Neural cell (in vitro differentiated cells): ENCODE results near the gene DHFR. TPM values are rescaled to one million over a fixed set of nuclear protein-coding genes. Genes with fewer than 3 reads are reported as not detected.

ENCODE experiments used
- H2AFZ ChIP-seq: fragments of 200-600, 300-800 bp; sonication (generic), shearing (Covaris generic); 2 replicates; pipeline ENCODE4 v1.6.0; 2014; ENCODE audit warnings: low read depth, mild to moderate bottlenecking, antibody characterized with exemption, low read length, moderate library complexity
- H3F3A ChIP-seq: fragments of 200-600 bp; shearing (Covaris generic); 2 replicates; pipeline ENCODE4 v1.6.1; 2016; ENCODE audit warnings: mild to moderate bottlenecking, moderate library complexity, mixed read lengths, antibody characterized with exemption, low read length; ENCODE audit not compliant: insufficient read depth, poor library complexity, severe bottlenecking
- H3K27ac ChIP-seq: fragments of 200-600, 300-800 bp; sonication (generic), shearing (Covaris generic); 2 replicates; pipeline ENCODE4 v1.5.1; 2014; ENCODE audit warnings: mild to moderate bottlenecking, low read length, moderate library complexity
- H3K27me3 ChIP-seq: fragments of 300-800, 200-600 bp; sonication (generic), shearing (Covaris generic); 2 replicates; pipeline ENCODE4 v1.6.0; 2014; ENCODE audit warnings: mild to moderate bottlenecking, low read depth, low read length, moderate library complexity; ENCODE audit not compliant: insufficient read depth
- H3K36me3 ChIP-seq: fragments of 300-800, 200-600 bp; sonication (generic), shearing (Covaris generic); 2 replicates; pipeline ENCODE4 v1.5.1; 2014; ENCODE audit warnings: mild to moderate bottlenecking, antibody characterized with exemption, low read length, moderate library complexity; ENCODE audit not compliant: insufficient read depth
- H3K4me2 ChIP-seq: fragments of 300-800, 200-600 bp; sonication (generic), shearing (Covaris generic); 2 replicates; pipeline ENCODE4 v1.6.0; 2014; ENCODE audit warnings: mild to moderate bottlenecking, low read length
- H3K4me3 ChIP-seq: fragments of 300-800, 200-600 bp; sonication (generic), shearing (Covaris generic); 2 replicates; pipeline ENCODE4 v1.5.1; 2014; ENCODE audit warnings: mild to moderate bottlenecking, low read length, moderate library complexity
- H3K79me2 ChIP-seq: fragments of 200-600 bp; shearing (Covaris generic); replicated peaks from 2 replicates; pipeline ENCODE4 v1.6.0; 2014; ENCODE audit warnings: mild to moderate bottlenecking, low read length, moderate library complexity; ENCODE audit not compliant: insufficient read depth
- H3K9ac ChIP-seq: fragments of 300-800, 200-600 bp; sonication (generic), shearing (Covaris generic); 2 replicates; pipeline ENCODE4 v1.6.1; 2016; ENCODE audit warnings: mild to moderate bottlenecking, low read length, mixed read lengths
- H3K9me2 ChIP-seq: fragments of 200-600 bp; shearing (Covaris generic); 2 replicates; pipeline ENCODE4 v1.6.1; 2016; ENCODE audit warnings: mild to moderate bottlenecking, low read length, mixed read lengths; ENCODE audit not compliant: insufficient read depth
- H3K9me3 ChIP-seq: fragments of 200-600, 300-800 bp; sonication (generic), shearing (Covaris generic); 2 replicates; pipeline ENCODE4 v1.6.1; 2016; ENCODE audit warnings: mild to moderate bottlenecking, mixed run types, low read length, moderate library complexity, mixed read lengths
- H4K20me1 ChIP-seq: fragments of 200-600 bp; shearing (Covaris generic); 2 replicates; pipeline ENCODE4 v1.6.1; 2016; ENCODE audit warnings: mild to moderate bottlenecking, mixed run types; ENCODE audit not compliant: insufficient read depth
- EP300 ChIP-seq: fragments of 450-650 bp; conservative IDR thresholded peaks from 2 replicates; pipeline ENCODE4 v1.6.1; 2014; ENCODE audit warnings: antibody characterized with exemption, mild to moderate bottlenecking, moderate library complexity; ENCODE audit not compliant: poor library complexity, severe bottlenecking
- EZH2 ChIP-seq: fragments of 200-600, 300-800 bp; shearing (Covaris generic), sonication (generic); IDR thresholded peaks from 2 replicates; pipeline ENCODE4 v1.6.1; 2014; ENCODE audit warnings: antibody characterized with exemption, low read length, borderline replicate concordance, mild to moderate bottlenecking; ENCODE audit not compliant: insufficient read depth, poor library complexity, severe bottlenecking
- MXI1 ChIP-seq: fragments of 450-650 bp; conservative IDR thresholded peaks from 2 replicates; pipeline ENCODE4 v1.6.1; 2014; ENCODE audit warnings: antibody characterized with exemption, mild to moderate bottlenecking; ENCODE audit not compliant: poor library complexity, severe bottlenecking
- POLR2AphosphoS5 ChIP-seq: IDR thresholded peaks from 2 replicates; pipeline ENCODE4 v1.6.1; 2012
- RAD21 ChIP-seq: fragments of 450-650 bp; conservative IDR thresholded peaks from 2 replicates; pipeline ENCODE4 v1.6.1; 2014; ENCODE audit warnings: antibody characterized with exemption, mild to moderate bottlenecking, moderate library complexity
- SMC3 ChIP-seq: fragments of 450-650 bp; conservative IDR thresholded peaks from 2 replicates; pipeline ENCODE4 v1.6.1; 2014; ENCODE audit warnings: antibody characterized with exemption, mild to moderate bottlenecking, moderate library complexity; ENCODE audit not compliant: poor library complexity
- TAF1 ChIP-seq: IDR thresholded peaks from 2 replicates; pipeline ENCODE4 v1.6.1; 2012; ENCODE audit warnings: low read depth
- polyA plus RNA-seq: library from polyadenylated mRNA; depleted of rRNA; stranded (reverse); fragments of >200 nt; gene quantifications from 2 replicates; pipeline ENCODE4 v1.2.3, GENCODE V29; 2014
- TF ChIP-seq, protein P1 (sequence below): IDR thresholded peaks from 2 replicates; pipeline ENCODE4 v1.6.1; 2012; ENCODE audit warnings: borderline replicate concordance
- TF ChIP-seq, protein P2 (sequence below): fragments of 450-650 bp; IDR thresholded peaks from 2 replicates; pipeline ENCODE4 v1.5.1; 2014; ENCODE audit warnings: antibody characterized with exemption, mild to moderate bottlenecking, moderate library complexity; ENCODE audit not compliant: poor library complexity, severe bottlenecking

Gene DHFR
- polyA plus RNA-seq, 1 donor from 2014 or later = 21.2 TPM

DNA sequence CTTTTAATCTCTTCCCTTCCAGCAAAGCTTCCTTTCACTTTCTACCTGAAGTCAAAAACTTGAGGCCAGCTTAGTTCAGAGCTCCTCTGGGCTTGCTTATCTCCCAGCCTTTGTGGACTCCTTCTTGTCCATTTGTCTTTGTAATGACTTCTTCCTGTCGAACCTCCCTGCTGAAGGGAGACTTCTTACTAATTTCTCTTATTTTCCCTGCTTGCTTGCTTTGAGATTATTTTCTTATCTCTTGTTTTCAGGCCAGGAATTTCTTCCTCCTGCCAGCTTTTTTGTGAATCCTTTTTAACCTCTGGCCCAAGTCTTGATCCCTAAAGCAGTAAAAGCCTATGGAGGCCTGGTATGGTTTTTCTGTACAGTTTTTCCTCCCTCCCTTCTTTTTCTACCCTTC is 46.8 kb upstream of the DHFR start:
- TF ChIP-seq RAD21 (no peak), POLR2AphosphoS5 (no peak), EP300 (no peak), EZH2 (no peak), SMC3 (no peak), MXI1 (no peak)
- TF ChIP-seq, protein P1, sequence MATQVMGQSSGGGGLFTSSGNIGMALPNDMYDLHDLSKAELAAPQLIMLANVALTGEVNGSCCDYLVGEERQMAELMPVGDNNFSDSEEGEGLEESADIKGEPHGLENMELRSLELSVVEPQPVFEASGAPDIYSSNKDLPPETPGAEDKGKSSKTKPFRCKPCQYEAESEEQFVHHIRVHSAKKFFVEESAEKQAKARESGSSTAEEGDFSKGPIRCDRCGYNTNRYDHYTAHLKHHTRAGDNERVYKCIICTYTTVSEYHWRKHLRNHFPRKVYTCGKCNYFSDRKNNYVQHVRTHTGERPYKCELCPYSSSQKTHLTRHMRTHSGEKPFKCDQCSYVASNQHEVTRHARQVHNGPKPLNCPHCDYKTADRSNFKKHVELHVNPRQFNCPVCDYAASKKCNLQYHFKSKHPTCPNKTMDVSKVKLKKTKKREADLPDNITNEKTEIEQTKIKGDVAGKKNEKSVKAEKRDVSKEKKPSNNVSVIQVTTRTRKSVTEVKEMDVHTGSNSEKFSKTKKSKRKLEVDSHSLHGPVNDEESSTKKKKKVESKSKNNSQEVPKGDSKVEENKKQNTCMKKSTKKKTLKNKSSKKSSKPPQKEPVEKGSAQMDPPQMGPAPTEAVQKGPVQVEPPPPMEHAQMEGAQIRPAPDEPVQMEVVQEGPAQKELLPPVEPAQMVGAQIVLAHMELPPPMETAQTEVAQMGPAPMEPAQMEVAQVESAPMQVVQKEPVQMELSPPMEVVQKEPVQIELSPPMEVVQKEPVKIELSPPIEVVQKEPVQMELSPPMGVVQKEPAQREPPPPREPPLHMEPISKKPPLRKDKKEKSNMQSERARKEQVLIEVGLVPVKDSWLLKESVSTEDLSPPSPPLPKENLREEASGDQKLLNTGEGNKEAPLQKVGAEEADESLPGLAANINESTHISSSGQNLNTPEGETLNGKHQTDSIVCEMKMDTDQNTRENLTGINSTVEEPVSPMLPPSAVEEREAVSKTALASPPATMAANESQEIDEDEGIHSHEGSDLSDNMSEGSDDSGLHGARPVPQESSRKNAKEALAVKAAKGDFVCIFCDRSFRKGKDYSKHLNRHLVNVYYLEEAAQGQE = no peak
- no peaks in the 10 kb centered on the region for H3K9me3 ChIP-seq
- H3K4me2 ChIP-seq = no peak overlapping the region
- no peak overlapping the region for H2AFZ ChIP-seq
- no peaks in the 10 kb centered on the region for H3K27me3 ChIP-seq
- no peak overlapping the region for H3K4me3 ChIP-seq
- H3K27ac ChIP-seq = no peak overlapping the region
- no peaks in the 10 kb centered on the region for H3K9me2 ChIP-seq
- H3K36me3 ChIP-seq = no peaks in the 10 kb centered on the region
- H3K79me2 ChIP-seq = no peaks in the 10 kb centered on the region
- H3F3A ChIP-seq = no peaks in the 10 kb centered on the region
- no peak overlapping the region for H3K9ac ChIP-seq
- no peaks in the 10 kb centered on the region for H4K20me1 ChIP-seq

DNA sequence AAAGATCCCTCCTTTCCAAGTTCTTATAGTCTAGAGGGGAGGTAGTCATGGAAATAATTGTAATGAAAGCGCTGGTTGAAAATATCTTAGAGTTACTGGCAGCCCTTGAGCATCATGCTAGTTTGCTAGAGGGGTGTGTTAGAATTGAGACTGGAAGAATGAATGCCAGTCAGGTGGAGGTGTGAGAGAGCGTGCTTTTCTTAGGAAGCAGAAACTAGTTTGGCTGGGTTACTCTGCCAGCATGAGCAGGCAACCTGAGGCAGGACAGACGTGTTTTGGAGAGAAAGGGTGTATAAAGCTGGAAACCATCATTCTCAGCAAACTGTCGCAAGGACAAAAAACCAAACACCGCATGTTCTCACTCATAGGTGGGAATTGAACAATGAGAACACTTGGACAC is 43.6 kb upstream of the DHFR start:
- Histone ChIP-seq H3K79me2 (no peaks in the 10 kb centered on the region), H3K36me3 (no peaks in the 10 kb centered on the region), H4K20me1 (no peaks in the 10 kb centered on the region), H3K9ac (no peak overlapping the region), H3K9me3 (no peaks in the 10 kb centered on the region), H3K4me2 (no peak overlapping the region), H2AFZ (no peak overlapping the region), H3K27me3 (no peaks in the 10 kb centered on the region), H3F3A (no peaks in the 10 kb centered on the region), H3K4me3 (no peak overlapping the region), H3K27ac (no peak overlapping the region), H3K9me2 (no peaks in the 10 kb centered on the region)
- TF ChIP-seq RAD21 = no peak
- TF ChIP-seq, protein P2, sequence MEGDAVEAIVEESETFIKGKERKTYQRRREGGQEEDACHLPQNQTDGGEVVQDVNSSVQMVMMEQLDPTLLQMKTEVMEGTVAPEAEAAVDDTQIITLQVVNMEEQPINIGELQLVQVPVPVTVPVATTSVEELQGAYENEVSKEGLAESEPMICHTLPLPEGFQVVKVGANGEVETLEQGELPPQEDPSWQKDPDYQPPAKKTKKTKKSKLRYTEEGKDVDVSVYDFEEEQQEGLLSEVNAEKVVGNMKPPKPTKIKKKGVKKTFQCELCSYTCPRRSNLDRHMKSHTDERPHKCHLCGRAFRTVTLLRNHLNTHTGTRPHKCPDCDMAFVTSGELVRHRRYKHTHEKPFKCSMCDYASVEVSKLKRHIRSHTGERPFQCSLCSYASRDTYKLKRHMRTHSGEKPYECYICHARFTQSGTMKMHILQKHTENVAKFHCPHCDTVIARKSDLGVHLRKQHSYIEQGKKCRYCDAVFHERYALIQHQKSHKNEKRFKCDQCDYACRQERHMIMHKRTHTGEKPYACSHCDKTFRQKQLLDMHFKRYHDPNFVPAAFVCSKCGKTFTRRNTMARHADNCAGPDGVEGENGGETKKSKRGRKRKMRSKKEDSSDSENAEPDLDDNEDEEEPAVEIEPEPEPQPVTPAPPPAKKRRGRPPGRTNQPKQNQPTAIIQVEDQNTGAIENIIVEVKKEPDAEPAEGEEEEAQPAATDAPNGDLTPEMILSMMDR = no peak
- no peak for TF ChIP-seq SMC3
- TF ChIP-seq, protein P1 = no peak
- TF ChIP-seq EZH2 = no peak
- no peak for TF ChIP-seq MXI1
- no peak for TF ChIP-seq POLR2AphosphoS5
- TF ChIP-seq TAF1 = no peak
- TF ChIP-seq EP300 = no peak
